Measurements from ENCODE around the gene FGB.

The FGB gene

GRCh38 chr4:154574311-154574710, 11.5 kb downstream of the FGB start:
- Histone ChIP-seq H2AFZ (ENCODE audit: low read depth, low read length) (no peak overlapping the region), H3K36me3 (ENCODE audit: insufficient read depth, low read length) (no peaks in the 10 kb centered on the region), H3K4me3 (ENCODE audit: low read length) (no peak overlapping the region), H3K4me1 (ENCODE audit: insufficient read depth, low read length) (no peaks in the 10 kb centered on the region), H3K9me3 (ENCODE audit: low read length) (no peaks in the 10 kb centered on the region), H3K27me3 (ENCODE audit: insufficient read depth, low read length) (no peaks in the 10 kb centered on the region)

DNA sequence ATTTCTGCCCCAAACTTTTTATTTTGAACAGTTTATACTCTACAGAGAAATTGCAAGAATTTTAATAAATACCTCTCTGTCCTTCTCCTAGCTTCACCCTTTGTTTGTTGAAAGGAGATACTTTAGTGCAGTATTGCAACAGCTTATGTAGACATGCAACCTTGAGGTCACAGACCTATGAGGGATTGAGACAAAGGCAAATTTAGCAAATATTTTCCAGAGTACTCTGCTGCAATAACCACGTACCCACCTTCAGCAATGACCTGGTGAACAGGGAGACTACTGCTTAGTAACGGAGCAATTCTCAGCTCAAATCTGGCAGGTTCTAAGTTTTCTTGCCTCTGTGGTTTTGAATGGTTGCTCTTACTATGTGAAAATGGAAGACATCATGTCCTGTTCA, 14.5 kb downstream of the FGB start:
- Histone ChIP-seq H3K27me3 (ENCODE audit: insufficient read depth, low read length) (no peaks in the 10 kb centered on the region), H3K36me3 (ENCODE audit: insufficient read depth, low read length) (no peaks in the 10 kb centered on the region), H3K4me3 (ENCODE audit: low read length) (no peak overlapping the region), H2AFZ (ENCODE audit: low read depth, low read length) (no peak overlapping the region), H3K4me1 (ENCODE audit: insufficient read depth, low read length) (no peaks in the 10 kb centered on the region), H3K9me3 (ENCODE audit: low read length) (no peaks in the 10 kb centered on the region)

- H3K9me3 ChIP-seq (ENCODE audit: low read length): no peaks in the 10 kb centered on the region
- H3K4me1 ChIP-seq (ENCODE audit: insufficient read depth, low read length): no peaks in the 10 kb centered on the region
- H3K27me3 ChIP-seq (ENCODE audit: insufficient read depth, low read length): no peaks in the 10 kb centered on the region
- no peak overlapping the region for H2AFZ ChIP-seq (ENCODE audit: low read depth, low read length)
- no peak overlapping the region for H3K4me3 ChIP-seq (ENCODE audit: low read length)
- H3K36me3 ChIP-seq (ENCODE audit: insufficient read depth, low read length): no peaks in the 10 kb centered on the region
Measured at GRCh38 chr4:154578919-154579318, 16.1 kb downstream of the FGB start.

DNA sequence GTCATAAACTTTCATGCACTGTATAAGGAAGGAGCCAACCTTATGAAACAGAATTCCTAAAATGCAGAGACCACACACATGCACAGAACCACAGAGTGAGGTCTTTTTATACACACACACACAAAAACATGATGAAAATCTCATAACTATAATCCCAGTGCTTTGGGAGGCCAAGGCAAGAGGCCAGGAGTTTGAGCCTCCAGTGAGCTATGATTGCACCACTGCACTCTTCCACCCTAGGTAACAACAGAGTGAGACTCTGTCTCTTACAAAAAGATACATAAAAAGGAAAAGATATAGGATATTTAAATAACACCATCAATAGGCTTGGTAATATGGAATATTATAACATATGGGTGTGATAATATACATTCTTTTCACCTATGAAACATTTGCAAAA, 17.1 kb downstream of the FGB start:
- Histone ChIP-seq H3K27me3 (ENCODE audit: insufficient read depth, low read length) (no peaks in the 10 kb centered on the region), H3K36me3 (ENCODE audit: insufficient read depth, low read length) (no peaks in the 10 kb centered on the region), H3K9me3 (ENCODE audit: low read length) (no peaks in the 10 kb centered on the region), H2AFZ (ENCODE audit: low read depth, low read length) (no peak overlapping the region), H3K4me1 (ENCODE audit: insufficient read depth, low read length) (no peaks in the 10 kb centered on the region), H3K4me3 (ENCODE audit: low read length) (no peak overlapping the region)

GRCh38 chr4:154582723-154583122, 19.9 kb downstream of the FGB start:
- no peaks in the 10 kb centered on the region for H3K9me3 ChIP-seq (ENCODE audit: low read length)
- H3K36me3 ChIP-seq (ENCODE audit: insufficient read depth, low read length): no peaks in the 10 kb centered on the region
- H2AFZ ChIP-seq (ENCODE audit: low read depth, low read length): no peak overlapping the region
- H3K4me3 ChIP-seq (ENCODE audit: low read length): no peak overlapping the region
- H3K4me1 ChIP-seq (ENCODE audit: insufficient read depth, low read length): no peaks in the 10 kb centered on the region
- no peaks in the 10 kb centered on the region for H3K27me3 ChIP-seq (ENCODE audit: insufficient read depth, low read length)

GRCh38 chr4:154583230-154583629, 20.4 kb downstream of the FGB start:
- no peaks in the 10 kb centered on the region for H3K36me3 ChIP-seq (ENCODE audit: insufficient read depth, low read length)
- H3K9me3 ChIP-seq (ENCODE audit: low read length): no peaks in the 10 kb centered on the region
- H3K4me3 ChIP-seq (ENCODE audit: low read length): no peak overlapping the region
- no peak overlapping the region for H2AFZ ChIP-seq (ENCODE audit: low read depth, low read length)
- H3K27me3 ChIP-seq (ENCODE audit: insufficient read depth, low read length): no peaks in the 10 kb centered on the region
- no peaks in the 10 kb centered on the region for H3K4me1 ChIP-seq (ENCODE audit: insufficient read depth, low read length)

GRCh38 chr4:154583677-154584076, 20.9 kb downstream of the FGB start:
- Histone ChIP-seq H3K36me3 (ENCODE audit: insufficient read depth, low read length) (no peaks in the 10 kb centered on the region), H2AFZ (ENCODE audit: low read depth, low read length) (no peak overlapping the region), H3K4me1 (ENCODE audit: insufficient read depth, low read length) (no peaks in the 10 kb centered on the region), H3K27me3 (ENCODE audit: insufficient read depth, low read length) (no peaks in the 10 kb centered on the region), H3K4me3 (ENCODE audit: low read length) (no peak overlapping the region), H3K9me3 (ENCODE audit: low read length) (no peaks in the 10 kb centered on the region)

- no peaks in the 10 kb centered on the region for H3K4me1 ChIP-seq (ENCODE audit: insufficient read depth, low read length)
- no peak overlapping the region for H3K4me3 ChIP-seq (ENCODE audit: low read length)
- H2AFZ ChIP-seq (ENCODE audit: low read depth, low read length): no peak overlapping the region
- peaks cover under 1% of the 10 kb centered on the region for H3K27me3 ChIP-seq (ENCODE audit: insufficient read depth, low read length)
- H3K36me3 ChIP-seq (ENCODE audit: insufficient read depth, low read length): no peaks in the 10 kb centered on the region
- H3K9me3 ChIP-seq (ENCODE audit: low read length): no peaks in the 10 kb centered on the region
Measured at GRCh38 chr4:154584259-154584658, 21.4 kb downstream of the FGB start.

GRCh38 chr4:154585369-154586018, 22.7 kb downstream of the FGB start:
- H3K4me3 ChIP-seq (ENCODE audit: low read length): no peak overlapping the region
- no peaks in the 10 kb centered on the region for H3K4me1 ChIP-seq (ENCODE audit: insufficient read depth, low read length)
- peaks cover 8% of the 10 kb centered on the region for H3K27me3 ChIP-seq (ENCODE audit: insufficient read depth, low read length)
- no peaks in the 10 kb centered on the region for H3K9me3 ChIP-seq (ENCODE audit: low read length)
- H3K36me3 ChIP-seq (ENCODE audit: insufficient read depth, low read length): no peaks in the 10 kb centered on the region
- no peak overlapping the region for H2AFZ ChIP-seq (ENCODE audit: low read depth, low read length)

GRCh38 chr4:154586296-154587033, 23.7 kb downstream of the FGB start:
- H3K4me3 ChIP-seq (ENCODE audit: low read length): no peak overlapping the region
- no peaks in the 10 kb centered on the region for H3K4me1 ChIP-seq (ENCODE audit: insufficient read depth, low read length)
- no peak overlapping the region for H2AFZ ChIP-seq (ENCODE audit: low read depth, low read length)
- H3K27me3 ChIP-seq (ENCODE audit: insufficient read depth, low read length): peaks cover 10% of the 10 kb centered on the region
- no peaks in the 10 kb centered on the region for H3K36me3 ChIP-seq (ENCODE audit: insufficient read depth, low read length)
- no peaks in the 10 kb centered on the region for H3K9me3 ChIP-seq (ENCODE audit: low read length)

DNA sequence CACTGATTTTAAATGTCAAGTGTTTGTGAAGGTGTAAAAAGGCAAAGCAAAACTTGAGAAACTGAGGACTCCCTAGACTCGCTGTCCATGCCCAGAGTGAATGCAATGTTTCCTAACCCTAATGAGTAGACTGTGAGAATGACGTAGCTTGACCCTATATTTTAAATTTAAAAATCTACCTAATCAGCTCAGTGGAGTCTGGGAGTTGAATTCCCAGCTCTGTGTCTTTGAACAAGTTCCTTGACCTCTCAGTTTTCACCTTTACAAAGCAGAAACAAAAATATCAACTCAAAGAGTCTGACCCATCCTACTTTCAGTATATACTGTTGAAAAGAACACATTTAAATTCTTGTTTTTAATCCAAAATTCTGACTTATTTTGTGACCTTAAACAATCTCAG, 25.4 kb downstream of the FGB start:
- no peak overlapping the region for H2AFZ ChIP-seq (ENCODE audit: low read depth, low read length)
- peaks cover 10% of the 10 kb centered on the region for H3K27me3 ChIP-seq (ENCODE audit: insufficient read depth, low read length)
- H3K36me3 ChIP-seq (ENCODE audit: insufficient read depth, low read length): no peaks in the 10 kb centered on the region
- no peaks in the 10 kb centered on the region for H3K9me3 ChIP-seq (ENCODE audit: low read length)
- H3K4me1 ChIP-seq (ENCODE audit: insufficient read depth, low read length): no peaks in the 10 kb centered on the region
- H3K4me3 ChIP-seq (ENCODE audit: low read length): no peak overlapping the region

- H3K4me1 ChIP-seq (ENCODE audit: insufficient read depth, low read length): no peaks in the 10 kb centered on the region
- H3K36me3 ChIP-seq (ENCODE audit: insufficient read depth, low read length): no peaks in the 10 kb centered on the region
- no peak overlapping the region for H3K4me3 ChIP-seq (ENCODE audit: low read length)
- H3K27me3 ChIP-seq (ENCODE audit: insufficient read depth, low read length): peaks cover 10% of the 10 kb centered on the region
- H2AFZ ChIP-seq (ENCODE audit: low read depth, low read length): no peak overlapping the region
- H3K9me3 ChIP-seq (ENCODE audit: low read length): no peaks in the 10 kb centered on the region
Measured at GRCh38 chr4:154589296-154590197, 26.7 kb downstream of the FGB start.

GRCh38 chr4:154590329-154591006, 27.7 kb downstream of the FGB start, which contains the start of gene FGA:
FGA (minus strand) TSS chr4:154590742; CDS start chr4:154590687, 55 bp downstream.
- Histone ChIP-seq H2AFZ (ENCODE audit: low read depth, low read length) (no peak within 1 kb of the TSS), H3K4me3 (ENCODE audit: low read length) (no peak within 1 kb of the TSS), H3K4me1 (ENCODE audit: insufficient read depth, low read length) (no peaks in the 10 kb centered on the region), H3K9me3 (ENCODE audit: low read length) (no peaks in the 10 kb centered on the region), H3K36me3 (ENCODE audit: insufficient read depth, low read length) (no peaks in the 10 kb centered on the region), H3K27me3 (ENCODE audit: insufficient read depth, low read length) (peaks cover 10% of the 10 kb centered on the region)

All from neuron (in vitro differentiated cells).